Omental fat pad (tissue), 4 donors: ENCODE results near the gene PTPRB. TPM values are rescaled to one million over a fixed set of nuclear protein-coding genes. Genes with fewer than 3 reads are reported as not detected.

Experiments used
- ATAC-seq: fragments of 150-250 bp; one replicate; pipeline ENCODE4 v1.9.1; 2016; ENCODE audit warnings: mild to moderate bottlenecking, moderate library complexity; ENCODE audit not compliant: low FRiP score
- DNase-seq: peaks from one replicate; pipeline ENCODE4 v3.0.0-alpha.2; 2019; ENCODE audit warnings: low spot score
- CTCF ChIP-seq, 3 donors: fragments of 450-650 bp; IDR thresholded peaks; one replicate each; pipeline ENCODE4 v1.5.1; 2016 to 2017; ENCODE audit warnings: antibody characterized with exemption in 3 of 3, mild to moderate bottlenecking in 3 of 3, moderate library complexity in 2 of 3
- total RNA-seq, 4 donors: library from RNA; depleted of rRNA; stranded (reverse); fragments of >200 nt; gene quantifications; one replicate each; pipeline ENCODE4 v1.1.0, GENCODE V29; 2016

PTPRB gene
- total RNA-seq, 4 donors from 2014 or later = 14.8 to 165 (median 55.6) TPM

- ATAC-seq (no peak), DNase-seq (no peak)
Measured at GRCh38 chr12:70571029-70571428, 66.2 kb downstream of the PTPRB start.

GRCh38 chr12:70561550-70561949 is 75.7 kb downstream of the PTPRB start:
- ATAC-seq (no peak), DNase-seq (no peak)
- no peak for TF ChIP-seq CTCF (IDR thresholded peaks at IDR 0.05)

More at GRCh38 chr12:70571029-70571428, 66.2 kb downstream of the PTPRB start:
- TF ChIP-seq CTCF (IDR thresholded peaks at IDR 0.05) = no peak

GRCh38 chr12:70560671-70561070 is 76.6 kb downstream of the PTPRB start:
- ATAC-seq (no peak), DNase-seq (no peak)
- TF ChIP-seq CTCF (IDR thresholded peaks at IDR 0.05) = no peak

GRCh38 chr12:70559390-70559789 is 77.8 kb downstream of the PTPRB start:
- ATAC-seq (no peak), DNase-seq (no peak)
- TF ChIP-seq CTCF (IDR thresholded peaks at IDR 0.05) = no peak

GRCh38 chr12:70557583-70558191 is 79.5 kb downstream of the PTPRB start:
- DNase-seq (no peak), ATAC-seq (no peak)
- no peak for TF ChIP-seq CTCF (IDR thresholded peaks at IDR 0.05)

- no peak for TF ChIP-seq CTCF (IDR thresholded peaks at IDR 0.05)
- no peak for ATAC-seq
Measured at GRCh38 chr12:70556179-70556869, 80.9 kb downstream of the PTPRB start.

GRCh38 chr12:70555081-70555480 is 82.1 kb downstream of the PTPRB start:
- no peak for DNase-seq
- ATAC-seq = no peak
- no peak for TF ChIP-seq CTCF (IDR thresholded peaks at IDR 0.05)

More at GRCh38 chr12:70556179-70556869, 80.9 kb downstream of the PTPRB start:
- DNase-seq = no peak
